RKO (cell line): ENCODE data around the gene NCKAP5L.
"Not testable (repeated sequence)": the region's sequence is repeated elsewhere in the genome, so short reads cannot be mapped to it uniquely, and the experiment has no call there.

Source experiments
- DNase-seq: peaks from one replicate; pipeline ENCODE4 v3.0.0-alpha.2; 2016; ENCODE audit warnings: low spot score

Gene NCKAP5L

GRCh38 chr12:49864798-49865090, 36.5 kb upstream of the NCKAP5L start:
- DNase-seq = no peak

DNA sequence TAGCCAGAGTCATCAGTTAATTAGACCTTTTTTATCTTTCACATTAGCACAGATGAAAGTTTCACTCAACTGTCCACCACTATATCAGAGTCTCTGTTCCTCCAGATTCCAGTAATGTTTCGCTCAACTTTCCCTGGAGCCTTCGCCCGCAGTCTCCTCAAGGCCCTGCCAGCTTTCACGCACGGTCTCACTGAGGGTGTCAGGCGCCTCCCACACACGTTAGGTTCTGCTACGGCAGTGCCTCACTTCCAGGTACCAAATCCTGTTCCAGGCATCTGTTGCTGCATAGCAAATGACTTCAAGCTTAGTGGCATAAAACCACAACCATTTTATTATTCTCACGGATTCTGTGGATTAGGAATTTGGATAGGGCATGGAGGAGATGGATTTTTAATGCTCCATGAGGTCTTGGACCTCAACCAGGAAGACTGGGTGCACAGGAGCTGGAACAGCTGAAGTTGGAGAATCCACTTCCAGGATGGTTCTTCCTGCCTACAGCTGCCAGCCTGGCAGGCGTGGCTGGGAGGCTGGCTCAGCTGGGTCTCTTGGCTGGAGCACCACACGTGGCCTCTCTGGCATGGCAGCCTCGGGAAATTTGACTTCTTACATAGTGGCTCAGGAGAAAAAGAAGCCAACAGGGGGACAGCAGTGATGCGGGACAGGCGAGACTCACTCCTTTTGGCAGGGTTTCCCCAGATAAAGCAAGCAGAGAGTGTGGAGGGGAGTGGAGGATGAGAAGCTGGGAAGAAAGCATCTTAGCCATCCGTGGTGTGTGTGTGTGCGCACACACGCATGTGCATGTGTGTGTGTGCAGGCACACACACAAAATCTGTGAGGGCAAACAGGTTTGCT, 36.0 kb upstream of the NCKAP5L start:
- DNase-seq = no peak

- not testable (repeated sequence) for DNase-seq
Measured at GRCh38 chr12:49860921-49861320, 32.7 kb upstream of the NCKAP5L start.

- not testable (repeated sequence) for DNase-seq
Measured at GRCh38 chr12:49855890-49856289, 27.7 kb upstream of the NCKAP5L start.

GRCh38 chr12:49854976-49855375, 26.8 kb upstream of the NCKAP5L start:
- no peak for DNase-seq

DNA sequence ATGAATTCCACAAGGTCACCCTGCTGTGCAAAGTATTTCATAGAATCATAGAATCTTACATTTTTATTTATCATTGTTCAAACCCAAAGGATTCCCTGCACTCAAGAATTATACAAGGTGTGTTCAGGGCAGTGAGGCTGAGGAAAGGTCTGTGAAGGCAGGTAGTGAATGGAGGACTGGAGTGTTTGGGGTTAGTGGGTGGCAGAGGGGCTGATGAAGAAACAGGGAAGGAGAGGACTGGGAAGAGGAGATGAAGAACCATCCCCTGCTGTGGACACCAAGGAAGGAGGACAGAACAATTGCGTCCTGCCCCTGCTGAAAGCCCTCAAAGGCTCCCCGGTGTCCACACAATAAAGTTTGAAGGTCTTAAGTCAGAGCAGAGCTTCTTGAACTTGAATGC, 25.5 kb upstream of the NCKAP5L start:
- no peak for DNase-seq

GRCh38 chr12:49847161-49847560, 18.9 kb upstream of the NCKAP5L start:
- DNase-seq = no peak

GRCh38 chr12:49846032-49846431, 17.8 kb upstream of the NCKAP5L start:
- DNase-seq = no peak

DNA sequence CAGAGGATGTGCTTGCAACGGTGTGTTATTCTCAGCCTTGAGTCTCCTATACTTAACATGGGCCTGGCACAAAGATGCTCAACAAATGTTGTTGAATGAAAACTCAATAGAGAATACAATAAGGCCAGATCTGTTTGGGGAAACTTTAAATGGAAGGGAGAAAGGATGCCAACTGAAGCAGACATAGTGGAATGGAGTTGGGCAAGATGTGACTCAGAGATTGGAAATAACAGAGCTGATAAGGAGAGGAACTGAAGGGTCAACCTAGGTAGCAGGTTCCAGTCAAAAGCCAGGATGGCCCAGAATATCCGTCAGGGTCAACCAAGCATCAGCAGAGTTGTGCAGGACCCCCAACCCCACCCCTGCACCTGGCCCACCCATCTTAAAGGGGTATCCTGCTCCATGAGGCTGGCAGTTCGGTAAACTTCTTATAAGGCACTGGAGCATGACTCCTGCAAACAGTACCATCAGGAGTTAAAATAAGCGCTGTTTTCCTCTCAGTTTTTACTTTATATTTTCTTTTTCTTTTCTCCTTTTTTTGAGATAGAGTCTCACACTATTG, 15.7 kb upstream of the NCKAP5L start:
- DNase-seq = no peak

DNA sequence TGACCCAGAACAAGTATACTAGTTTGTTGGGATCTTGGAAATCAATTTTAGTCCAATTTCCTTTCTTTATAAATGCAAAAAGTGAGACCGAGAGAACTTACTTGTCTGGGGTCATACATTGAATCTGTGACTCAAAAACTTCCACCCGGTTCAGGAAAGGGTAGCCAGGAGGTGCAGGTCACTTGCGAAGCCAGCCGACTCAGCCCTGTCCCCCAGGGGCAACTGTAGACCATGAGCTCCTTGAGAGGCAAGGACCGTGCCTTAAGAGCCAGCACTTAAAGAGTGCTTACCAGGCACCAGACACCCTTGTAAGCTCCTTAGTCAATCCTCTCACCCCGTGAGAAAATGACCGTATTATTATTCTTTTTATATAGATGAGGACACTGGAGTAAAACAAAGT, 15.2 kb upstream of the NCKAP5L start:
- no peak for DNase-seq

DNA sequence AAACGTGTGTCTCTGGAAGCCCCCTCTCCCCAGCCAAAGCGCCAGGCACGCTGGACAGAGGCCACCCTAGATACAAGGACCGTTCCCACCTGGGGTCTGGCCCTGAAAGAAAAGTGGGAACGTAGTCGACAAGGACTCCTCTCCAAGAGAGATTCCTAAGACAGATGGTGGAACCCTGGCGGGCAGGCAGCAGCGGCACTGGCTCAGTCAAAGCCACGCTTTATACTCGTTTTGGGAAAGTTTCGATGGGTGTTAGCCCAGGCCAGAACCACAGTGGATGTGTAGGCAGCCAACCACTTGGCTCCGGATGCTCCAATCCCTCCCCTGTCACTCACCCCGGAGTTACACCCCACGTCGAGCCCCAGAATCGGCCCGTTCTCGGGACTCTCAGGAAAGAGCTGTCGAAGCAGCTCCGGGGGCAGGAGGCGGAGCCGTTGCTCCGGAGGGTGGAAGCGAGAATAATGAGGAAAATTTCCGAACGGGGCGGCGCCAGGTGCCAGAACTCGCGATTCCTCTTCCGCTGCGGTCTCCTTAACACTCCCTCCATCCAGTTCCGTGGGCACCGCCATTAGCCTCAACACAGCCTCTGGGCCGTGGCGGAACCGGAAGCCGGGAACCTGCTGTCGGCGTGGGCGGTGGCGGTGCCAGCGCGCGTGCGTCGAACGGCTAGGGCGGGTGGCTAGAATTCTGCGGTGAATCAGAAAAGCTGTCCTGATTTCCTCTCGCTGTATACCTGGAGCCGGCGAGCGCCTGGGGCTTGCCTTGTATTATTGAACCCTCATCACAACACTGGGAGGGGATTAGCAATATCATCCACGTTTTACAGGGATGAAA, 14.5 kb upstream of the NCKAP5L start, which contains the start of gene BCDIN3D:
Gene BCDIN3D, minus strand, starts transcription at position 588 of the 834 bp plus-strand sequence. Its CDS starts 19 bp downstream, at position 569.
- peak; percentile 94 for DNase-seq

DNA sequence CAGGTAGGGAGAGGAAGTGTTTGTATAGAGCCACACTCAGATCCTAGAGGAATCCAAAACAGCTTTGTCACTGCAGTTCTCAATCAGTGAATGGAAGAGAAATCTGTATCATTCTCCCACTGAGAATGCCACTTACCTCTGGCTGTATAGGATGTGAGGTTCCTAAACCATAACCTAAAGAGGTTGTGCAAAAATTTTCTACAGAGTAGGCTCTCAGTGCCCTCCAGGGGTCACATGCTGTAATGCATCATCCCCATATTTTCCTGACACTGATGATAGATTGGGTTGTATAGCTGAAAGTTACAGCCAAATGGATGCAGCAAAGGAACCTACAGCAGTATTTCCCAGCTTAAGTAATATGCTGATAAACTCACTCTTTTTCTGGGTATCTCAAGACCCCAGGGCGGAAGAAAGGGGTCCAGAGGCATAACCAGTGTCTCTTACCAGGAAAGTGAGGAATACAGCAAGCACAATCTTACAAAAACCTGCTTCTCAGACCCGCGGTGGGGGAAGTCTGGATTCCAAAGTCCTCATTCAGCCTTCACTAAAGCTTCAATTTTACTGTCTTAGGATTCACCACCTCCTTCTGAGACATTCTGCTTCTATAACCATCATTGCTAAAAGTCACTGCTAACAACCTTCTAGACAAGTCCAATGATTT, 10.9 kb upstream of the NCKAP5L start:
- DNase-seq = peak; percentile 74

DNA sequence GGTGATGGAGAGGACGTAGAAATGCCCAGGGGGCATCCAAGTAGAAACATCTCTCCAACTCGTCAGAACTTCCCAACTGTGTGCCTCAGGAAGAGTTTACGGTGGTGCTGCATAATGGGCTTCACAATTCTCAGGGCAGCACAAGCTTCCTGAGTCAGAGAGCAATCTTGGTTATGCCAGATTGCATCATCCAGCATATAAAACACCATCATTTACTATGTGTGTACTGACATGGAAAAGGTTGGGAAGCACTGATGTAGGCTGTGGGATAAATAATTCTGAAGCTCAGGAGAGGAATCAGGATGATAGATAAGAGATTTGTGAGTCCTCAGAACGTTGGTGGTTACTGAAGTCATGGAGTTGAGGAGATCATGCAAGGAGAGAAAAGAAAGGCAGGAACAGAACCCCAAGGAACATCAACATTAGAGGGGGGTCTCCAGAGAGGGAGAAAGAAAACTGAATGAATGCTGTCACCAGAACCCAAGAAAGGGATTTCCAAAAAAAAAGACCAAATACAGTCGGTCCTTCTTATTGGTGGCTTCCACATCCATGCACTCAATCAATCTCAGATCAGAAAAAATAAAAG, 4.7 kb upstream of the NCKAP5L start:
- DNase-seq = peak; percentile 40

GRCh38 chr12:49831717-49832116, 3.5 kb upstream of the NCKAP5L start:
- no peak for DNase-seq

DNA sequence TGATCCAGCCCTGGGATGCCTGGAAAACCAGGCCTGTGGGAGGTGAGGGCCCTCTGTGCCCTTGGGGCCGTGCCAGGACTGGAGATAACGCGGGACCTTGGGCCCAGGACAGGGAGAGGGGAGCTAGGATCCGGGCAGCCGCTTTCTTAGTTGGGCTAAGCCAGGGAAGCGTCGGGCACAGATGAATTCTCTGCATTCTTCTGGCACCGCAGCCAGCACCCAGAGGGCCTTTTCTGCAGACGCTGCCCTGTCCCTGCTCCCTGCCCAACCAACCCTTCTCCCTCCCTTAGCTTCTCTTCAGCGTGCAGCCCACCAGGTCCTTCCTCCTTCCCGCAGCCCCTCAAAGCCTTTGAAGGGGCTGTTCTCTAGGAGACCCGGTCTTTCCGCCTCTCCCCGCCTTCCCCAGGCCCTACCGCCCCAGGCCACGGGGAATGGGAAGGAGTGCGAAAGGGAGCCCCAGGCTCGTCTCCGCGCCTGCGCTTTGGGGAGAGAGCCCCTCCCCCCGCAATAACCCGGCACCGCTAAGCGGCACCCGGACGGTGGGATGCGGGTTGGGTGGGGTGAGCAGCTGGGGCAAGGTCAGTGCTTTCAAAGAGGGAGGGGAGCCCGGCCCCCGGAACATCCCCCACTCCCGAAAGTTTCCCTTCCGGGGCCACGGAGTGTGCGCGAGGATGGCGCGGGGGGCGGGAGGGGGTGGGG, 663 bp downstream of the NCKAP5L start:
- peak; percentile 57 for DNase-seq

DNA sequence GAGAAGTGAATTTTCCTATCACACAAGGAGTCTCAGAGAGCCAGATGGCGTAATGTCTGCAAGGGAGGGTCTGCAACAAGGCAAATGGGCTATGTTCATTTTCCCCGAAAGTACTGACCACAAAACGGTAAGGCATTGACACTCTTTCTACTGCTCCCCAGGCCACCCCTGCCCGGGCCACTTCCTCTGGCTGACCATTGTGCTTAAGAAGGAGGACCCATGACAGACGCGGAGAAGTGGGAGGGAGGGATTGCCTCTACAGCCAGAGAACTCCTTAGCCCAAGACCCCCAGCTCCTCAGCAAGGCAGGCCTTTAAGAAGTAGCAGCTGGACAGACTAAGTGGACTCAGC, 1.2 kb downstream of the NCKAP5L start:
- no peak for DNase-seq

DNA sequence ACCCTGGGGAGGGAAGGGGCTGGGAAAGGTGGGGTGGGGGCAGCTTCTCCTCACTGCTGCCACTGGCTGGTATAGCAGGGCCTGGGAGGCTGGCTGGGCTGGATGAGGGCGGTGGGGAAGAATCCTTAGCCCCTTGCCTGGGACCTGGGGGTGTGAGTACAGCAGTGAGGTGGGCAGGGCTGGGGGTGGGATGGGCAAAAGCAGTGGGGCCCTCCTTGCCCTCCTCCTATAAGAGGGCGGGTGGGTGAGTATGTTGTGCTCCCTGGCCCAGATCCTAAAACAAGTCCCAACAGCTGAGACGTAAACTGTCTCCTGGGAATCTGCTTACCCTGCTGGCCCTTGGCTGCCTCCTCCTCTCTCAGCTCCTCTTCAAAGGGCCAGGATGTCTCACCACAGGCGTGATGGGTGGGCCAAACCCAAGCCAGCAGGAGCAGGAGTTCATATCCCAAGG, 2.2 kb downstream of the NCKAP5L start:
- no peak for DNase-seq

GRCh38 chr12:49825360-49825970, 2.7 kb downstream of the NCKAP5L start:
- DNase-seq = no peak

DNA sequence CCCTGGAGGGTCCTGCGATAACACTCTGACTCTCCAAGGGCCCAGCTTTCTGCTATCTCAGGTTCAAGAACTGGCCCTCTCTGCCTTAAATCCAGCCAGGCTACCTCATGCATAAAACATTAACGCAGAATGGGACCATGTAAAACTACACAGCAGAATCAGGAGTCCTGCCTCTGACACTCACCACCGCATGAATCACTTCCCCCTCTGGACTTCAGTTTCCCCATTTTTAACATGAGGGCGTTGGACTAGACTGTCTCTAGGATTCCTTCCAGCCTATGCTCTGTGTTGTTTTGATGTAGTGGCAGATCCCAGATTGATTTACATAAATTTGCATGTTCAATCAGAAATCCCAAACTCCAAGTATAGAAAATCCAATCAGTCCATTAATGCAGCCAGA, 3.3 kb downstream of the NCKAP5L start:
- no peak for DNase-seq

DNA sequence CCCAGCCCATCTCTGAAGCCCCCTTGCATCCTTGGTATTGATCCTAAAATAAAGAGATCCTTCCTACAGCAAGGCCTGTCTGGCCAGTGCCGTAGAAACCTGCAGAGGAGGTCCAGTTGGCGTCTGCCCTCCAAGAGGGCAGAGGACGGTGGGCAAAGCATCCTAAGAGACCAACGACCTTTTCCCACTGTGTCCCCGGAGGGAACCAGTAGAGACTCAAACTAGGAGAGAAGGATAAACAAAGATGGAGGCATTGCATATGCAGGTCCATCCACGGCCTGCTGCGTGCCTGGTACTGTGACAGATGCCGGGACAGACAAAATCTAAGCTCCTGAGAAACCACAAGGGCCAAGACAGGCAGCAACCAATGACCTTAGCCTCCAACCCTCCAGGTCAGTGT, 3.8 kb downstream of the NCKAP5L start:
- no peak for DNase-seq

GRCh38 chr12:49823951-49824350, 4.3 kb downstream of the NCKAP5L start:
- DNase-seq = no peak
